HG03135 (cell line): Measurements from ENCODE around the gene STT3B.

Experiments used
- ATAC-seq: cut with Tn5 transposase; IDR thresholded peaks from one replicate; pipeline ENCODE4 v1.9.1; 2021; ENCODE audit warnings: mild to moderate bottlenecking, moderate library complexity; ENCODE audit not compliant: unreplicated experiment

STT3B gene

DNA sequence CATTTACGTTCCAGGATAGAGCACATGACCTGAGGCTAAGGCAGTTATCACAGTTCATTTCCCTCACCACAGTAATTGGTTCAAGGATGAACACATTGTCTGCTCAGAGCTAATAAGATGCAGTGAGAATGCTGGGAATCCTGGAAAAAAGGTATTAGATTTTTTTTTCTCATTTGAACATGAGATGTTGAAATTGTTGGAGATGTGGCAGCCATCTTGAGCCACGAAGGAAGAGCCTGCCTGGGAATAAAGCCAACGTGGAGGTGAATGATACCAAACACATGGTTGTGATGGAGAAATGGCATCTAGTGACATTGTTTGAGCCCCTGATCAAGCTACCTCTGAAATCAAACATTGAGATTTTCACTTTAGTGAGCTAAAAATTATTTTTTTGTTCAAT, 16.0 kb upstream of the STT3B start:
- ATAC-seq, result no peak

DNA sequence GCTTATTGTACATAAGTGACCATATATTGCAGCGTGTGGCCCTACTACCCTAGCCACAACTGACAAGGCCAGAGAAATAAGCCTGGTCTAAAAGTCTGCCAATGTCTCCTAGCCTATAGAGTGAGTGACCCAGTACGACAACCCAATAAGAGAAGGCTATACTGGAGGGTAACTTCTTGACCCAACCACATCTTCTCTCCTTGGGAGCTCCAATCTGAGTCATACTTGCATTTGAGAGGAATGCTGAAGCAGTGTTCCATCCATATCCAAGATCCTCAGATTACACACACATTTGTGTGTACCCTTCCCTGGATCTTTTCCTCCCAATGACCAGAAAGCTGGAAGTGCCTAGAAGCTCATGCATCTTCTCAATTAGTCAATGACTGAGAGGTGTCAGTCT, 11.3 kb upstream of the STT3B start:
- ATAC-seq, result no peak

DNA sequence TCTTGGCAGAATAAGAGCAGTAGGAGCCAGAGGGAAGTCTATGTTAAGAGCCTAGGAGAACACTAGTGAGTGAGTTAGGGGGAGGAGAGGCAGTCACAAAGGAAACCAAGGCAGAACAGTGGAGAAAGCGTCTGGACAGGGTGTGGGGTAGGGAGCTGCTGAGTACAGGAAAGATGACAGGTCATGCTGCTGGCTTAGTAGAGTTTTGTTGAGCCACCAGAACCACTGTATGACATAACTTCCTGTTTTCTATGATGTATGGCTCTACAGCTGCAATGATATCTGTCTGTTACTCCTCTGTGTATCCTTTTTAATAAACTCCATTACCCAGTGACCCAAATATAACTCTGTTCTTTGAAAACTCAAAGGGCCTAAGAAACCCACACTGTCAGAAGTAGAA, 10.6 kb upstream of the STT3B start:
- ATAC-seq, result peak; percentile 70

DNA sequence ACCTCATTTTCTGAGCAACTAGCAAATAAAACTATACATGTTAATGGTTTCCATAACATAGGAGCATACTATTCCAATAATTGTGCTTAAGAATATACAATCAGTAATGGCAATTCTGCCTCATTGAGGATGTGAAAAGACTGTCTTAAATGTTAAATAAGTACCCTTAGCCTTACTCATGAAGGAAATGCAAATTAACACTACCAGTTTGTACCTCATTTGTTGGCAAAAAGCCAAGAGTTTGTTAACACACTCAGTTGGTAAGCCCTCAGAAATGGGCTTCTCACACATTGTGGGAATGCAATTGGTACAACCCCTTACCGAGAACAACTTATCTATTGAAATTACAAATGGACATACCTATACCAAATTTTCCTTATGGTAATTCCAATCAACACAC, 9.2 kb upstream of the STT3B start:
- no peak for ATAC-seq

DNA sequence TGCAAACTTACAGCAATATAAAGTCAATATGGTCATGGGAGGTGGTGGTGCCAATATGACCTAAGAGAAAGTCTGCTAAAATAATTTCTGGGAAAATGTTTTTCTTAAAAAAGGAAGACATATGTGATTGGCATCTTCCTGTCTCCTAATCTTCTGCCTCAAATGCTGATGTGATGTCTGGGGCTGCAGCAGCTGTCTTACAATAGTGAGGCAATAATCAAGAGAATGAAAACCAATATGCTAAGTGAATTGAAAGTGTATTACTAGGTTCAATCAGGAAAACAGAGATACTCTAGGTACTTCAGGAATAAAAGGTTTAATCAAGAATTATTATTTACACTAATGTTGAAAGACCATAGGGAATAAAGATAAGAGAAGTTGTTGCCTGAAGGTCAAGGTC, 7.2 kb upstream of the STT3B start:
- no peak for ATAC-seq

DNA sequence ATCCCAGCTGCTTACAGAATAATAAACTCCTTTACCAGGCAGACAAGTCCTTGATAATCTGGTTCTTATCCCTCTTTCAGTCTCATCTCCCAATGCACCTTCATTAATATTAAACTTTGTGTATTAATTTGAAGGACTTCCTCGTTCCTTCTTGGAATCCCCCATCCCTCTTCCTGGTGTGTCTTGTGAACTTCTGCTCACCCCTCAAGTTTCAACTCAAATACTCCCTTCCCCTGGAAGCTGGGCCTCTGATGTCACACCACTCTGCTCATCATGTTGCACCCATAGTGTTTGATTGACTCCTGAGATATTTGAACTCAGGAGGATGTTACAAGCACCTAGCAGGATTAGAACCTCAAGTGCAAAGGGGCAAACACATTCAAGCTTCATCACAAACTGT, 3.3 kb upstream of the STT3B start:
- ATAC-seq, result no peak

DNA sequence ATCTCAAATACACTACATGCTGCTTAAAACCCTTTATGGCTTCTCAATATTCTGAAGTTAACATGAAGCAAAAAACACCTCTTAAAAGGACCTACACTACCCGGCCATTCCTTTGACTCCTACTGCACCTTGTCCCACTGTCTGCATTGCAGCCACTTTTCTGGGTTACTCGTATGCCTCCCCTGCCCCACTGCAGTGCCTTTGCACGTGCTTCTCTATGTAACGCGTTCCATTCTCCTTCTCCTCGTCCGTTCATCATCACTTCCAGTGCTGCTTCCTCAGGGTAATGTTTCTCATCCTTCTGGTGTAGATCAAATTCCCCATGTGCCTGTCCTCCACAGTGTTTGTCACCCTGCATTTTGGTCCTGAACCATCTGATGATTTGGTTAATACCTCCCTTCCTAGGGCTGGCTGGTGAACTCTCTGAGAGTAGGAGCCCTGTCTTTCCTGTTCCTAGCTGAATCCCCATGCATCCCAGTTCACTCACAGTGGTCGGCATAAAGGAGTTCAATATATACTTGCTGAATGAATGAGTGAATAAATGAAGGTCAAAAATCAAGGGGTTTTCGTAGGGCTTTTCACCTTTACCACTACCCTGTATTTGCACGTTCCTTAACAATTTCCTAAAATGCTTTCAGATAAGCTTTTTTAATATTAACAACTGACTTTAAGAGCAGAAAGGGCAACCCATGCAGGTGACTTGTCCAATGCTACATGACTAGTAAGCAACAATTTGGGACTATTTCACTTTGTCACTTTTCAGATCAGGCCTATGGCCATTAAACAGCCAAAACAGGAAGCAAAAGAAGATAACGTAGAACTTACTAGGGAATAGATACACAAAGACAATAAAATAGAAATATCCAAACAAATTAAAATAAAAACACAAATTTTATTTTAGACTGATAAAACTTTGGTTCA, 2.4 kb upstream of the STT3B start:
- ATAC-seq, result no peak

DNA sequence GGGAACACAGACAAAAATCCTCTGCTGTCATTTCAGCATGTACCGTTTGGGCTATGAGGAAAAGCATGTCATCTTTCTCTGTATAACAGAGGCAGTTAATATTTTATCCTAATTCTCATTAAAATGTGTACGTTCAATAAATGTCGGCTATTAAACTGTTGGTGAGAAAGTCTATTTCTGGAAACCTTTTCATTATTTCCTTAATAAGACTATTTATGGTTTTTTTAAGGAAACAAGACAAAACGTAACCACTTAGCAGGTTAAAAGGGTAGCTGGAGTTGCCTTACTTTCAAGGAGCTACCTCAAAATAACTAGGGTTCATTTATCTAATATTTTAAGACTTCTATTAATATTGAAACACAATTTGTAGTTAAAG, 1.8 kb upstream of the STT3B start:
- ATAC-seq, result no peak

DNA sequence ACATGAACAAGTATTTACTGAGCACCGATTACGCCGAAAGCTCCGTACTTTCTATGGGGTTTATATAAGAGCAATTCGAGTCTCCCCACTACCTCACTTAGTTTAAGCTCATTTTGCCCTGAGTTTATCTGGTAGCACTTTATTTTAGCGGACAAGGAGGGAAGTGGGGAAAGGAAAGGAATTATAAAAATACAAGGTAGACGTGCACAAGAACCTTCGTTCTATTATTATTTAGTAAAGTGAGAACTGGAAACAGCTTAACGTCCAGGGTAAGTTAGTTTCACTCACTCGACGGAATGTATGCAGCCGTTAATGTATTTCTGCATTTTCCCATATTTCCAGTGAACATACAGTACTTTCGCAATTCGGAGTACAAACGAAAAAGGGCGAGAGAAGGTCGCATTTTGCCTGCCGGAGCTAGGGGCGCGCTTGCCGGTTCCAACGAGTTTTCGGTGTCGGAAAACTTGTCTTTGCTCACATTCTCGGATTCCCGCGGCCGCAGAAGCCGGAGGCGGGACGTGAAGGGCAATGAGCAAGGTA, 1.2 kb upstream of the STT3B start:
- ATAC-seq, result no peak

DNA sequence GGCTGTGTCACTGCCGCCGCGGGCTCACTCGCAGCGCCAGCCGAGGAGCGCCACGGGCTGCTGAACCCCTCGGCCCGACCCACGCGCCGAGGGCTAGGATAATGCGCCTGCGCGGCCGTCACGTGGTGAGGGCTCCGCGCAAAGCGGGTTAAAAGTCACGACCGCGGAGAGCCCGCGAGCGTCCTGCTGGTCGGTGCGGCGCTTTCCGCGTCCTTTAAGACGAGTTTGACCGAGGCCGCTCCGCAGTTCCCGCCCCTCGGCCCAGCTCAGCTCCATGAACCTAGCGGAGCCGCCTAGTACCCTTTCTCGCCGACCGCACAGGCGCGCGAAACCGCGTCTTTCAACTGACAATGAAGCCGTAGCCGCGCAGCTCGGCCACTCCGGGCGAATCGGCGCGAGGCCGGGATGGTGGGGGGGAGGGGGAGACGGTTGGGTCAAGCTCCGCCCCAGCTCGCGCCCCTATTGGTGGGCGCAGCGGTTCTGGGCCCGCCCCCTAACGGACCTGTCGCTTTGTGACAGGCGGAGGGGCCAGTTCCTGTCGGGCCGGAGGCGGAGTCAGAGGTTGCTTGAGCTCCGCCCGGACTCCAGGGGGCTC, 636 bp upstream of the STT3B start:
- ATAC-seq, result peak; percentile 83

DNA sequence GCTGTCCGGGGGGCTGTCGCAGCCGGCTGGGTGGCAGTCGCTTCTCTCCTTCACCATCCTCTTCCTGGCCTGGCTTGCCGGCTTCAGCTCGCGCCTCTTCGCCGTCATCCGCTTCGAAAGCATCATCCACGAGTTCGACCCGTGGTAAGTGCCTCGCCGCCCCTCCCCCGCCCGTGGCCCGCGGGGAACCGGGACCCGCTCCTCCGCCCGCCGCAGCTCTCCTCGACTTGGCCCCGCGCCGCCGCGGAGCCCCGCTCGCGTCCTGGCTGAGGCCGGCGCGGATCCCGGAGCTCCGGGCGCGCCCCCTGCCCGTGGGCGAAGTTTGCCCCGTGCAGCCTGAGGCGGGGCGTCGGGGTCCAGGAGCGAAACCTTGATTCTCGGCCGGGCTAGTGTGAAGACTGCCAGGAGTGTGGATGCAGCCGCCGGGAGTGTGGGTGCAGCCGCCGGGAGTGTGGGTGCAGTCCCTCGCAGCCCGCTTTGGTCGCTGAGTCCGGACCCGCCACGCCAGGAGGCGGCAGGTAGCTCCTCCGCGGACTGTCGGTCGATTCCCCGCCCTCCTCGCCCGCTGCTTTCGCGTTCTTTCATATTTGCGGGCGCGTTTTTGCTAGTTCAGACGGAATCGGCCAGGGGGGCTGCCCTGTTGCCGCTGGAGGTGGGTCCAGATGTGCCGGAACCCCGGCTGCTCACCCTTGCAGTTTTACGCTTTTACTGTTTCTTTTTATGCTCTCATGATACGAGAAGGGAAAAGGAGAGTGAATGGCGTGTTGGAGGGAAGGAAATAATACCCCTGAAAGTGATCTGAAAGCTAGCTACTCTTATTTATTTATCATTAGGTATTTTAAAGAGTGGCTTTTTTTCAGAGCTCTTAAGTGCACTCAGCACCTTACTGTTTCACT, 692 bp downstream of the STT3B start:
- ATAC-seq, result peak; percentile 2

DNA sequence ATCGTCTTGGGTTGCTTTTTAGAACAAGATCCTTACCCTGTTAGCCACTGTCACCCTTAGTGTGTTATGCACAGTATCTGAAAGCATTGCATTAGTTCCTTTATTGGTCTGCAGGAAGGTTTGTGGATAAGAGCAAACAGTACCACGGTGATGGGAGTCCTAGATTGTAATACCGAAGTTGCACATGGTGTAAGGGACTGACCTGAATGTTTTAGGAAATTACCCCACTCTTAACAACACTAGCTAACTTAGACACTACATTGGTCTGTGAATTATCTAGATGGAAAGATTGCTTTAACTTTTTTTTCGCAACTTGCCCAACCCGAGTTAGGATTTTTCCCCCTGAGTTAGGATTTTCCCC, 1.3 kb downstream of the STT3B start:
- ATAC-seq, result no peak

DNA sequence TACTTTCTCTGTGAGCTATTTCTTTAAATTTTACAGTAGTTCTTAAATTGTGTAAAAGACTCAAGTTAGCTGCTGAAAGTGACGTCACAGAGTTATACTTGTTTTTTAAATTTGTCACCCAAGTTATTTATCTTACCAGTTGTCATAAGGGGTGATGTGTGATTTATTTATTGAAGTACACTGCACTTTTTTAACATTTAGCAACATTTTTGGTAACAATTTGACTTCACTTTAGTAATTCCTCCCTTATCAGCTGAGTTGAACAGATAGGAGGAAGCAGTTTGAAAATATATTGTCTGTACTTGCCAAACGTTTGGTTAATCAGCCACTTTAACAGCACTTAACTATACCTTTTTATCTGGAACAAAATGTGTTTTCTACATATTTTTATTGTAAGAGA, 3.8 kb downstream of the STT3B start:
- ATAC-seq, result no peak

DNA sequence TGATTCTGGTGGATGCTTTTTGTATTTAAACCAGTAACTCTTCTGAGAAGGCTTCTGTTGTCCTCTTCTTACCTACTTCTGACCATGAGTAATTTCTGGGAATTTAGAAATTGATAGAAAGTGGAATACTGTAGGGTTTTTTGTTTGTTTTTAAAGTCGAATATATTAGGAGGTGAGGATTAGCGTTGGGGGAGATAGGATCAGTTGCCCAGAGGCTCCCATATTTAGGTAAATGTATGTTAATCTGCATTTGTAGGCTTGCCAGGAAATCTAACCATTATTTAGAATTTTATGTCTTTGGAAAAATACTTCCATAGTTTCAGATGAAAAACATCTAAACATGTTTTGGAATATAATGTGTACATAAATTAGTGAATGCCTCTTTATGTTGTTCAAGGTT, 6.1 kb downstream of the STT3B start:
- ATAC-seq, result no peak

DNA sequence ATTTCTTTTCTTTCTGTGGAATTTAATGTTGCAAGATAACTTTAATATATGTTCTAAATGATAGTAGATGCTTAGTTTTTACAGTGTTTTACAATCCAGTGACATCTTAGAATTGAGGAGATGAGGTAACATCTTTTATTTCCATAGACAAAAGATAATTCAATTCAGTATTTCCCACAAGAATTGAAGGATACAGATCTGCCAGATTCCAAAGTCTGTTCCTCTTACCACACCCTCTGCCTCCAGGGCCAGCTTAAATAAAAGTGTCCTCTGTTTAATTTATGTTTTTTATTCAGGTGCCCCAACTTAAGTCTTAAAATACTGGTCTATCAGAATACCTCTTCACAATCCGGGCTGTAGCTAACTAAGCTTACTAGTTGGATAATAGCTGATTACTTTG, 6.5 kb downstream of the STT3B start:
- no peak for ATAC-seq

DNA sequence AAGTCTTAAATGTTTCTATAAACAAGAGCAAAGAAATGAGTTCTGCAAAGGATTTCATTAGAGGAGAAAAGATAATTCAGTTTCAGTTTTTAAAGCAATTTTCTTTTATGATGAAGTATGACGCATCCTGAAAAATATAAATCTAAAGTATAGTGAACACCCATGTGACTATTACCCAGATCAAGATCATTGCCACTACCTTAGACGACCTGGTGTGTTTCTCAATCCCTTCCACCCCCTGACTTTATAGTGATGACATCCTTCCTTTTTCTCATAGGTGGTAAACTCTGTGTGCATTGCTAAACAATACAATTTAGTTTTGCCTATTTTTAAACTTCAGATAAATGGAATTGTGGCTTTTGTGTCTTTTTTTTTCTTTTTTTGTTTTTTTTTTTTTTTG, 8.4 kb downstream of the STT3B start:
- no peak for ATAC-seq

DNA sequence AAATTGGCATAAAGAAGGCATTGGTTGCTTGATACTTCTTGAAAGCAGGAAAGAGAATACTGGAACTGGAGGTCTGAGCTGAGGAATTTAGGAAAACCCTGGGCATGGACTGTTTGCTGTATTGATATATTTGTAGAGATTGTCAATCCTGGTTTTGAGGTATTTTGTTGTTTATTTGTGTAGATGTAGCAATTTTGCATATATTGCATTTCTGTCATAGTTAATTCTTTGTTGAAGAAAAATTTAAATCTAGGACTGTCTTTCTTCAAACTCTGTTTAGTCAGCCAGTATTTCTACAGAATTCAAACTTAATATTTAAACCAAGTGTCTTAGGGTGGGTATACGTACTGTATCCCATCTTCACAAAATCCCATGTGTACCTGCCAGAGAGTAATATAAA, 9.5 kb downstream of the STT3B start:
- ATAC-seq, result no peak

DNA sequence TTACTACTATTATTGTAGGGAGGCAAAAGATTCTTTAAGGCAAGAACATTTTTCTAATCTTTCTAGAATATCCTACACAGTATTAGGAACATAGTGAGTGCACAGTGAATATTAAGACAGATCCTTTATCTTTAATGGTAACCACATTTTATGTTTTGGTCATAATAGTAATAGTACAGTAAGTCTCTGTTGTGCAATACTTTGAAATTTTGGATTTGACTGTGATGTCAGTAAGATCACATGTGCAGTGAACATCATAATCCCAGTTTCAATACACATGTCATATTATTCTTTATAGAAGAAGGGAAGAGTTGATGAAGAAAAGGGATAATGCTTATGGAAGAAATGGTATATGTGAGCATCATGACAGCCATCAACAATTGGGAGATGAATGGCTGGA, 10.7 kb downstream of the STT3B start:
- no peak for ATAC-seq

DNA sequence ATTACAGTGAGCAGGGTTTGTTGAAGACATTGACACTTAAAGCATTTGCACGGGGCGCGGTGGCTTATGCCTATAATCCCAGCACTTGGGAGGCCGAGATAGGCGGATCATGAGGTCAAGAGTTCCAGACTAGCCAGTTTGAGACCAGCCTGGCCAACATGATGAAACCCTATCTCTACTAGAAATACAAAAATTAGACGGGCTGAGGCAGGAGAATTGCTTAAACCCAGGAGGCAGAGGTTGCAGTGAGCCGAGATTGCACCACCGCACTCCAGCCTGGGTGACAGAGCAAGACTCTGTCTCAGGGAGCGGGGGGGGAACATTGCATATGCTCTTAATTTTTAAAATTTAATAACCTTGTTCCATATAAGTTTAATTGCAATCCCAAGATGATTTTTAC, 11.9 kb downstream of the STT3B start:
- ATAC-seq, result no peak

DNA sequence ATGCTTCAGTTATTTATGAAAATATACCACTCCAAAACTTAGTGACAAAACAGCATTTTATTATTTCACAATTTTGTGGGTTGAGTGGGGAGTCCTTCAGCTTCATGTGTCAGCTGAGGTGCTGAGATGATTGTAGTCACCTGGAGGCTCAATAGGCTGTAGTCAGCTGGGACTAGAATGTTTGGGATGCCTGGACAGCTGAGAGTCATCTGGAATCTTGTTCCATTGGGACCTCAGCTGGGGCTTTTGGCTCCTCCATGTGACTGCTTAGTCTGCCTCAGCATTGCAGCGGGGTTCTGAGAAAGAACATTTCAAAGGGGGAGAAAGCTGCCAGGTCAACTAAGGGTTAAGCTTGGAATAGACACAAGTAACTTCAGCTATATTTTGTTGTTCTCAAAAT, 13.4 kb downstream of the STT3B start:
- ATAC-seq, result no peak

DNA sequence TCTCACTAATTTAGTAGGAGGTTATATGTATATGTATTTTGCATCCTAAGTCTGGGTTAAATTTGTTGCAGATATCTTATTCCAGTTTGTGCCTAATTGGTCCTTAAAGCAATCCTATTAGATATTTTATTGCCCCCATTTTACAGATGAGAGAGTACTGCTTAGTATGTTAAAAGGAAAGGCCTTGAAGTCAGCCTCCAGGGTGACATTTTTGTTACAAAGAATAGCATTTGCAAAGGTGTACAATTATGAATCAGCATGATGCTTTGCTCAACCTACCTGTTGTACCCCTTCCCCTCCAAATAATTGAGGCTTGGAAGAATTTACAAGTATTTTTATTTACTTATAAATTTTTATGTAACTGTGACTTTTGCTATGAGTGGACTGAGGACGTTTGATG, 14.0 kb downstream of the STT3B start:
- ATAC-seq, result no peak
